NCI-H187 (cell line): Measurements from ENCODE around the gene AUNIP.

ENCODE experiments used
- DNase-seq, 2 experiments: peaks; one replicate each; lab custom pipeline; 2025; lab: John Stamatoyannopoulos, UW

The AUNIP gene

DNA sequence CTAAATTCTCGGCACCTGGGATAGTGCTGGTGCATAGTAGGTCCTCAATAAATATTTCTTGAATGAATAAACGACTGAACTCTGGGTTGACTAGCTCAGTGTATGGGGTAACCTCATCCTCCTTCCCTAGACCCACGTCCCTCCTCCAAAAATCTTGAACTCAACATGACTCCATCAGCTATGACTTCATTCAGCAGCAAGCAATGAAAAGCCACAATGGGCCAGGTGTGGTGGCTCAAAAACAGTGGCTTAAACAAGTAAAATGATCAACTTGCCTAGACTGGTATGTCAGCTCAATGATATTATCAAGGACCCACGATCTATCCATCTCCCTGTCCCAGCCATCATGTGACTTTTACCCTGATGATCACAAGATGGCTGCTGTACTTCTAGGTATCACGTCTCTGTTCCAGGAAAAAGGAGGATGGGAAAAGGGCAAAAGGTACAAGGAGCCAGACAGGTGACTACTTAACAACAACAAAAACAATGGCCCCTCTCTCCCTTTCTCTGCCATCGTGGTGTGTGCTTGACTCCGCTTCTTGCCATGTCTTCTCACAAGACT lies 29.2 kb upstream of the AUNIP start:
- DNase-seq = no peak

DNA sequence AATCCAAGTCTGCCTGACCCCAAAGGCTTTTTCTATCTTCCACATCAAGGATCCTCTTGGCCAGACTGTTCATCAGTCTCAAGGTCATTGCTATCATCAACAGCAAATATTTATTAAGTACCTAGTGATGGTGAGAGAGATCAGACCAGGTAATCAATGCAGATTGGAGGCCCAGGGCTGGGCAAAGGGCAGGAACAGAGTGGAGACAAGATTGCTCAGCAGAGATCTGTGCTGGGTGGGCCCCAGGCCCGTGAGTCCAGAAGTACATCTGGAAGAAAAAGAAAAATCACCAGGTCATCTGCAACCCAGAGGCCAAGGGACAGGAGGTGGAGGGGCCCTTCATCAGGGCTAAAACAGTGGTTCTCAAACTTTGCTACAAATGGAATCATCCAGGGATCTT lies 26.3 kb upstream of the AUNIP start:
- no peak for DNase-seq

DNA sequence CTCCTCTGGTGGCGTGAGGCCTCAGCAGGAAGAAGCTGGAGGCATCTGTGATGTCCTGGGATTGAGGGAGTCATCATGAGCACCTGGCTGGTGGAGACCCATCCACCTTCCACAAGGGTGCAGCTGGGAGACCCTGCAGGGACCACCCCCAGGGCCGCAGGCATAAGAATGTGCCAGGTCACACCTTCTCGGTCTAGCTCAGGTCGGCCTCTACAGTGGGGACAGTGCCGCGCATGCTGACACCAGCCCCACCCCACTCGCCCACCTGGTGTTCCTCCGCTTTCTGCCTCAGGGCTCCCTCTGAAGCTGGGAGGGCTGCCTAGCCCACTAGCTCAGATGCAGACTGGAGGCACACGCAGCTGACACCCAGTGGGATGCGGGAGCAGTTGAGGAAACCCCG lies 22.0 kb upstream of the AUNIP start:
- no peak for DNase-seq

DNA sequence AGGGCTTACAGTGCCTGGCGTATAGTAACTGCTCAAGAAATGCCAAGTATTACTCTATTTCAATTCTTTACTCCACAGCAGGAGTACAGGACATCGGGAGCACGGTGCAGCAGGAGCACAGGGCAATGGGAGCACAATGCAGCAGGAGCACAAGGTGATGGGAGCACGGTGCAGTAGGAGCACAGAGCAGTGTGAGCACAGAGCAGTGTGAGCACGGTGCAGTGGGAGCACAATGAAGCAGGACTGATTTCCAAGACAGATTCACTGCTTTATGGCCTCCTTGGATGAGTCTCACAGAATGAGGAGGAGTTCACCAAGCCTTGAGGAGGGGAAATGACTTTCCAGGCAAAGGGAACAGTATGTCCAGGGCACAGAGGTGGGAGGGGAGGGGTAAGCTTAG lies 21.3 kb upstream of the AUNIP start:
- DNase-seq = no peak

DNA sequence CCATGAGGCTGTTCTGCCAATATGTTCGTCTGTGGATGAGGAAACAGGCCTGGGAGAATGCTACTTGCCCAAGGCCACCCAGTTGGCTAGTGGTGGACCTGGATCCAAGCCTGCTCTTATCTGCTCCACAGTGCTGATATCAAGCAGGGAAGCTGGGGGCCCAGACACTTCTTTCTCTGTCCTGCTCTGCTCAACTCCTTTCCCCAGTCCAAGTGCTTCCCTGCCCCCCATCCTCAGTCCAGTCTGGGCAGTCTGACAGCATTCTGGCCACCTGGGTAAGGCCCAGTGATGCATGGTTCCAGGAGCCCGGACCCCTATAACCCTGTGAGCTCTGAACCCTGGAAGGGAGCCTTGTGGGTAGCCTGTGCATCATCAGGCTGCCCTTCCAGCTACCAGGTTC lies 20.4 kb upstream of the AUNIP start:
- DNase-seq = no peak

DNA sequence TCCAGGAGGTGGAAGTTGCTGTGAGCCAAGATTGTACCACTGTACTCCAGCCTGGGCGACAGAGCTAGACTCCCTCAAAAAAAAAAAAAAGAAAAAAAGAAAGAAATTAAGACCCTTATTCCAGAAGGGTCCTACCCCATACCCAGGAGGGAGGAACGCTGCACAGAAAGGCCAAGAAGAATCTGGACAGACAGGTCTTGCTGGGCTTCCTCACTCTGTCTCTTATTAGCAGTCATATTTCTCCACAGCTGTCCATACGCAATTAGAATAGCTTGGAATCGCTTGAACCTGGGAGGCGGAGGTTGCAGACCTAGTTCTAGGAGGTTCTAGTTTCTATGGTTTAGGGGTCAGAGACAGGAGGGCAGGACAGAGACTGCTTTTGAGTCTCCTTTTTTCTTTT lies 19.4 kb upstream of the AUNIP start:
- no peak for DNase-seq

DNA sequence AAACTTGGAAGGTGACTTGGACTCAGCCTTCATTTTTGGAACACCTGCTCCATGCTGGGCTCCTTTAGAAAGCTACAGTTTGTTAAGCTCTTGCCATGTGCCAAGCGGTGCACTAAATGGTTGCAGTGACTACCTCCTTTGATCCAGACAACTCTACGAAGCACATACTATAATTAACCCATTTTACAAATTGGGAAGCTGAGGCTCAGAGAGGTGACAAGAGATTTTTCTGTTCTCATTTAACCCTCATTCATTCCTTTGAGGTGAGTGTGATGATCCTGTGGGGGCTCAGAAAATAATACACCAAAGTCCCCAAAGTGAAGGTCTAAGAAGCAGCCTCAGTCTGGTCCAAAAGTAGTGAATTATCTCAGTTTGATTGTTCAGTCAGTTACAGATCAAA lies 17.9 kb upstream of the AUNIP start:
- DNase-seq = no peak

DNA sequence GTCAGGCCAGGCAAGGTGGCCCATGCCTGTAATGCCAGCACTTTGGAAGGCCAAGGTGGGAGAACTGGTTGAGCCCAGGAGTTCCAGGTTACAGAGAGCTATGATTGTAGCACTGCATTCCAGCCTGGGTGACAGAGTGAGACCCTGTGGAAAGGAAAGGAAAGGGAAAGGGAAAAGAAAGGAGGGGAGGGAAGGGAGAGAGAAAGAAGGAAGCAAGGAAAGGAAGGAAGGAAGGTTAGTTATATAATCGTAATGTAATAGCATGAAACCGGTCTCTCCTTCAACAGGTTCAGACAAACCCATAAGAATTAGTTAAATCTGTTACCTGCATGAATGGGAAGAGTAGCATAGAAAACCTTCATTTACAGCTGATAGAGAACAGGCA lies 17.4 kb upstream of the AUNIP start:
- no peak for DNase-seq

DNA sequence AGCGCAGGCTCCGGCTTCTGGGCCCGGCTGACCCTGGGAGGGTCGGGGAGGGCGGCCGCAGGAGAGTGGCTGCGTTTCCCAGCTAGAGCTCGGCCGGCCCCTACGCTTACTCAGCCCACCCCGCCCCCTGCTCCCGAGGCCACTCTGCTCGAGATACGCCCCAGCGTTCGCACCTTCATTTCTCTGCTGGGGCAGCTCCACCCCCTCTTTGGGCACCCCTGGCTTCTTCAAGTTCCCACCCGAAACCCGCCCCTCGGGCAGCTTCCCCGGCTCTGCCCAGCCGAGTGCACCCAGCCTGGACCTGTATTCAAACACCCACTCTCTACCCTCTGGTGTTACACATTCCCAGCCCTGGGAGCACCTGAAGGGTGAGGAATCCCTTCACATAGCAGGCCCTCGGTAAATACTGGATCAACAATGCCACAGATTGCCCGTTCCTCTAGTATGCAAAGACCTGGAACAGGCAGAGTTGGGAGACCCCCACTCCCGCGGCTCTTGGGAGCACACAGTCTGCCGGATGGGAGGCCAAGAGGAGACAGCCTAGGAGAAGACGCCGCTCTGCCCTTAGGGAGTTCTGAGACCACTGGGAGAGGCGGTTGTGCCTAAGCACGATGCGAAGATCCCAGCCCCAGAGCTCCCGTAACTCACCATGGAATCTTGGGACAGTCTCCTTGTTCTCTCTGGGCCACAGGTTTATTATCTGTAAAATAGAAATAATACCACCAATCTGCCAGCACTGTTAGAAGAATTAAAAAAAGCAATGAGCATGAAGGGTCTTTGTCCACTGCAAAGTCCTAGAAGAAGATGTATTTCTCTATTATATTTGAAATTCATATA lies 16.8 kb upstream of the AUNIP start:
- no peak for DNase-seq

DNA sequence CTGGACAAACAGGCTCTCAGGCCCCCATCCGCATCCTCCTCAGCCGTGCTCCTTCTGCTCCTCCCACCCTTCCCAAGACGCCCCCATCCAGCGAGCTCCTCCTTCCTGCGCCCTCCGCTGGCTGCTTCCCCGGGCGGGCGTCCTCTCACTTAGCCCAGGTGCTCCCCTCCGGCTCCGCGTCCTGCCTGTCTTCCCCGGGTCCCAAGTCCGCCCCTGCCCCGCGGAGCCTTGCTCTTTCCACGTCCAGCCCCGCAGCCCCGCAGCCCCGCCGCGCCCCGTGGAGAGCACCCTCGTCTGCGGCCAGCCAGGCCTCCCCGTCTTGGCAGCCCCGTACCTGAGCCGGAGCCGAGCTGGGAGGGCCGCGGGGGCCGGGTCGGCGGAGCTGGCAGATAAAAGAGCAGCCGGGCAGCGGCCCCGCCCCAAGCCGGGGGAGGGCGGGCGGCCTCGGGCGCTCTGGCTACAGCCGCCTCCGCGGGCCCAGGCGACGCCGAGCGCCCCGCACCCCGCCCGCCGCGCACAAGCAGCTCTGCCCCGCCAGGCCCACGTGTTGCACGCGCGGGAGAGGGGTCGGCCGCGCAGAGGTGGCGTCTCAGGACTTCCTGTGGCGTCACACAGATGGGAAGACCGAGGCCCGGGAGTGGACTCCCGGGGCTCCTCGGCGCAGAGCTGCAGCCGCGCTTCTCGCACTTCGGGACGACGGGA lies 16.0 kb upstream of the AUNIP start, which contains the start of gene PAQR7:
PAQR7 (minus strand) TSS at position 555 of the 702 bp plus-strand sequence. CDS start 11,869 bp downstream, outside the sequence.
- peak in 1 of 2 experiments; percentile 14 for DNase-seq

DNA sequence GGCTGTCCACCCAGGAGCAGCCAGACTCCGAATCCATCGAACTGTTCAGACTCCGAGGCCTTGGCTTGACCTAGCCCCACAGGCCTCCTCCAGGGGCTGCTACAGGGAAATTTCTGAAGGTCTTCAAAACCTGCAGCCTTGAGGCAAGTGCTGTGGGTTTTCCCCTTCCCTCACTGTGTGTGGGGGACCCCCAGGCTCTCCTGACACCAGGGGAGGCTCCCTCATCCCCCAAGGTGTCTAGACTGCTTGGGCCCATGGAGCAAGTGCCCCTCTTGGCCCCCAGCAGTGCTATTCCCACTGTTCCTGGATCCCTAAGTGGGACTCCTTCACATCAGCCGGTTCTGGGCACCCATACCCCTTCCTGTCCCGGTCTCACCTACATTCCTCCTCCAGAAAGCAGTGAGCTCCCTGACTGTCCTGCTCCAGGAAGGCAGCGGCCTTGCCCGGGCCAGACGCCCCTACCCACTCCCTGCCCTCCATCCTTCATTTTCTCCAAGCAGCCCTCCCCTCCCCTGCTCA lies 15.4 kb upstream of the AUNIP start:
- DNase-seq = no peak

DNA sequence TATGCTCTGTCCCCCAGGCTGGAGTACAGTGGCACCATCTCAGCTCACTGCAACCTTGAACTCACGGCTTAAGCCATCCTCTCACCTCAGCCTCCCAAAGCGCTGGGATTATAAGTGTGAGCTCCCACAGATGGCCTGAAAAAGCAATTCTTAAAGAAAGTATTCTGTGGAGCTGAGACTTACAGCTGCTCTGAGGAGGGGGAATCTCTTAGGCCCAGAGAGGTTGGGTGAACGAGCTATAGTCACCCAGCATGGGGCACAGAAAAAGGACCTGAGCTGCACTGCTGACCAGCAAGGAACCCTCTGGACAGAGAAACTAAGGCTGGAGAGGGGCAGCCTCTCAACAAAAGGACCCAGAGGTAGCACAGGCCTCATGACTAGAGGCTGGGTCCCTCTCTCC lies 15.0 kb upstream of the AUNIP start:
- DNase-seq = no peak

DNA sequence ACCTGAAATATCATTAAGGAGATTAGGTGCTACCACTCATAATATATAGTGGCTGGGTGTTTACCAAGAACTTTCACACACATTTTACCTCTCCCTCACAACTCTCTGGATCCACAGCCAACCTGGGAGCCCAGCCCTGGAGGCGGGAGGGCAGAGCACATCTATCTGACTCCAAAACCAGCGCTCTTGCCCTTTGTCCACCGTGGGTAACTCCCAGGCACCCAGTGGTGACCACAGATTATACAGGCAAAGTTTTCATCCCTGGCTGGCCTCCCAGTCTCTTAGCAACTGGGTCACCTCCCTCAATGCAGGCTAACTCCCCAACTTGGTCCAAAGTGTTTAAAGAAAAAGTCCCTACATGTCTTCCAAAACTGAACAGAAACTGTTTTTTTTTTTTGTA lies 13.9 kb upstream of the AUNIP start:
- no peak for DNase-seq

DNA sequence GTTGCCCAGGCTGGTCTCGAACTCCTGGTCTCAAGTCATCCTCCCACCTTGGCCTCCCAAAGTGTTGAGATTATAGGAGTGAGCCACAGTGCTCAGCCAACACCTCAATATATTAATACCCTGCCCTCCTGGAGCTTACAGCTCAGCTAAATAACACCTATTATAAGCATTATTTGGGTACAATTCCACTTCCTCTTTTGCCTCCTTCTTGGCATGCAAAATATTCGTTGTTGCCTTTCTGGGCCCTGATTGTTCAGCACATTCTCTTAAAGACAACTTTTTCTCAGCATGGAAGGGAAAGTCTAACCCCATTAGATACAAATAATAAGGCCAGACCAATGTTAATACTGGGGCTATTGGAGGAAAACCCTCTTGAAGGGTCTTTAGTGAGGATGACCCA lies 13.5 kb upstream of the AUNIP start:
- DNase-seq = no peak

DNA sequence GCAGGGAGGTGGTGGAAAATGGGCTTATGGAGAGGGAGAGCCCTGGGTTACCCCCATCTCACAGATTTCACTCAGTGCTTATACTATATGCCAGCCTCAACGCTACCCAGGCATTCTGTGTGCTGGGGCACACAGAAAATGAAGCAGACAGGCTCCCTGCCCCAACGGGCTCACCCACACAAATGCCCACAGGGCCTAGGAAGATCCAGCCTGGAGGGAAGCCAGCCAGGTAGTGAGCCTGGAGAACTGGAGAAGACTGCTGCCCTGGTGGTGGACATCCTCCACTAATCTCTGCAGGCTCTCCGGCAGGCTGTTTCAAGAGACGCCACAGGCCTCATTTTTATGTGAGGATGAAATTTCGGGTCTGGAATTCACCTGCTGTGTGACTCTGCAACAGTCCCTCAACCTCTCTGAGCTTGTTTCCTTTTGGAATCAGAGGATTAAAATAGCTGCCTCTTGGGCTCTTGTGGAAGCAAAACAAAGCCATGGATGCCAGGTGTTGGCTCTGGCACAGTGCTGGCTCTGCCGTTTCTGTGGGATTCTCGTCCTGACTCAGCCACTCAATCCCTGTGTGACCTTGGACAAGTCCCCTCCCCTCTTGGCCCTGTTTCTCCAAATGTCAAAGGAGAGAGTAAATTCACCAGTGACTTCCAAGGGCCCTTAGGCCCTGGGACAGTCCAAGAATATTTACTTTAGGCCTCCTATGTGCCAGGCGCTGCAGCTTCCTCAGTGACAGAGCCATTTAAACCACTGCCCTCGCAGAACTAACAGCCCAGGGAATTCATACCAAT lies 12.6 kb upstream of the AUNIP start:
- no peak for DNase-seq

DNA sequence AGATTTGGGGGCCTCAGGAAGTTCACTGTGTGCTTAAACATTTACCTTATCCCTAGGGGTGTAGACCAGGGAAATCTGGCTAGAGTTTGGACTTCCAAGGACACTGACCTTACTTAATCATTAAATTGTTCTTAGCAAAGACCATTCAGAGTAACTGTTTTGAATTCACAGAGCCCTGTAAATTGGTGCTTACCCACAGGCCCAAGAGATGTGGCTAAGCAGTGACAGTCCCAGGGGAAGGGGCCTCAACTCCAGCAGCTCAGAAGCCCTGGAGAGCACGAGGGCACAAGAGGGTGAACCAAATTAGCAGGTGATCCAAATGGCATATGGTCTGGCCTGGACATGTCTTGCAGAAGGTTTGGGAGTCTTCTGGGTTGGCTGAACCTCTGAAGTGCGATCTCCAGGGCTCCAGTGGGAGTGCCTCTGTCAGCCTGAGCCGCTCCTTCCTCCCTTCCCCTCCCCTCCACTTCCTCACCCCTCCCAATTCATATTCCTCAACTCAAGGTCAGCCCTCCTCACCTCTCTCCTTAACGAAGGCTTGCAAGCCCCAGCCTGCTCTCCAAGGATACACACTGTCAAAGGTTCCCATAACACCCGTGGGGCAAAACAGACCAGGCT lies 11.9 kb upstream of the AUNIP start:
- no peak for DNase-seq

DNA sequence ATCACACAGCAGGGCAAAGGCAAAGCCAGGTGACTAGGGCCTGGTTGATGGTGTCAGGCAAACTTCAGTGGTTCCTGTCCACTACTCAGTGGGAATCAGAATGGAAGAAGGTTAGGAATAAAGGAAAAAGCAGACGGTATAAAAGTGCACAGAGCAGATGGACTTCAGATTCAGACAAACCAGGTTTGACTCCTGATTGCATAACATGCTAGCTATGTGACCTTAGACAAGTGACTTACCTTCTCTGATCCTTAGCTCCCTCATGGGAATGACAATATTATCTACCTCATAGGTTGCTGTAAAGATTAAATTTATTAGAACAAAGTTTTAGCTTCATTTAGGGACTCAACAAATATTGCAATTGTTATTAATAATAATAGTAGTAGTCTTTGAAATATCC lies 11.4 kb upstream of the AUNIP start:
- no peak for DNase-seq

DNA sequence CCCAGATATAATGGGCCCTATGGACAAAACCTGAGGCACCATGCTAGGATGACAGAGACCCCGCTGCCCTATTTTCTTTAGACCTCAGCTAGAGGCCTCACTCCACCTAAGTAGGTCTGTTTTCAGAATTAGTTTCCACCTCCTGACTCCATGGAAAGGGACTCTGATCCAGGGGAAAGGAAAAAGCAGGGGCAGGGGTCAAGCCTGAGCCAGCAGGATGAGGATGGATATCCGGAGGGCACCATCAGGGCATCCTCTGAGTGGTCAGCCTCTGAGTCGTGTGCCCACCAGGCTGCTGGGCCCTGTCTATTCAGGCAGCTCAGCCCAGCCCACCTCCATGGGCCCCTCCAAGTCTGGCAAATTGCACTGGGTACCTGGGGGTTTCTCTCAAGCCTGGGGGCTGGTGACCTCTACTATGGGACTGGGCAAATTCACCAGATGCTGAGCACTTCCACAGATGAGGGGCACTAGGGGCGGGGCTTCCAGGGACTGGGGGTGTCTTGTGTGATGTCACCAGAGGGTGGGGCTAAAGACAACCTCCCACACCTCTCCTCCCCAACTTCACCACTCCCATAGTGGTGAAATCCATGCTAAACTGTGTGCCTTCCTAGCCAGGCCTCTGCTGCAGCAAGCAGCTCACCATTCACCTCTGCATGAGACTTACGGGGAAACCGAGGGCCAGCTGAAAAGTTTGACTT lies 10.8 kb upstream of the AUNIP start:
- DNase-seq = no peak

DNA sequence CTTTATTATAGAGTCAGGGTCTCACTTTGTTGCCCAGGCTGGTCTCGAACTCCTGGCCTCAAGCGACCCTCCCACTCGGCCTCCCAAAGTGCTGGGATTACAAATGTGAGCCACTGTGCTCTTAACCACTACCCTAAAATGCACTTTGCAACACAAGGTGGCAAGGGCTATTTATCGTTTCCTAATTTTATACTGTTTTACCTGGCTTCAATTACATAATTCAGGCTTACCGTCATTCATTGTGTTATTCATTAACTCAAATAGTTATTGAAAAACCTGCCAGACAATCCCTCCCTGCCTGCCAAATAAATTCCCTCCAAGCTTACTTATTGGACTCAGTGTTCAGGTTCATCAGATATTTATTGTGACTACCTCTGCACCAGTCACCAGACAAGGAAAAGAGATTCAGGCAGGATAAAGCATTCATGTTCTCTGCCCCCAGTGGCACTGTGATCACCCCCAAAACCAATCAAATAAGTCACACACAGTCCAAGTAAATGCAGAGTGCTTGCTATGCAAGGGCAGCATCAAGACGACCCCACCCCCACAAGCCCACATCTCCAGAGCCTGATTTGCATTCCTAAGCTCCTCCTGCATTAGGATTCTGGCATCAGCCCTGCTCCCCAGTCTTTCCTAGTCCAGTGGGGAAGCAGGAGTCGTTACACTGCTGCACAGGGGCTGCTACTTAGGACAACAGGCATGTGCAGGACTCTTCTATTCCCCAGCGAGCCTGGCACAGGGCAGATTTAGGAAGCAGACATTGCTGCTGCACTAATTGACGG lies 8.1 kb upstream of the AUNIP start:
- DNase-seq = no peak

DNA sequence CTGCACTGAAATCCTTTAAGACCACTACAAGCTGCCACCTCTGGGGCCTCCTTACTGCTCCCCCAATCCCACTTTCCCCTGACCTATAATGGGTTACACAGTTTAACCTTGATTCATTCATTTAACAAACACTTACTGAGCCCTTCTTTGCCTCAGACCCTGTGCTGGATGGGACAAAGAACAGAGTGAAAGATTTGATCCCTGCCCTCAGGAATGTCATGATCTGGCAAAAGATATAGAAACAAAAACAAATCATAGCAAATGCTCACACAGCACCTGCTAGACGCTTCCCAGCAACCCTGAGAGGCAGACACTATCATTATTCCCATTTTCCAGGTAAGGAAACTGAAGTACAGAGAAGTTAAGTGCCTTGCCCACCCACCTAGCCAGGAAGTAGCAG lies 7.0 kb upstream of the AUNIP start:
- no peak for DNase-seq
